HepG2 (cell line): ENCODE results near the gene MAPRE3.

Source experiments
- CBX5 ChIP-seq: sonication (generic); formaldehyde crosslinking; IDR thresholded peaks from 2 replicates; pipeline ENCODE4 v1.4.0; 2020; ENCODE audit warnings: missing genetic modification reagents, borderline replicate concordance
- CHD2 ChIP-seq: IDR thresholded peaks from 2 replicates; pipeline ENCODE4 v1.6.1; 2011; ENCODE audit warnings: low read depth, low read length, improper control_type of control experiment
- CTCF ChIP-seq: sonication (generic); formaldehyde crosslinking; IDR thresholded peaks from 2 replicates; pipeline ENCODE4 v1.5.0; 2020; ENCODE audit warnings: mild to moderate bottlenecking, missing genetic modification reagents, moderate library complexity
- HDAC6 ChIP-seq: fragments of 200-600 bp; sonication (generic); IDR thresholded peaks from 2 replicates; pipeline ENCODE4 v1.7.0; 2017; ENCODE audit warnings: mild to moderate bottlenecking, antibody characterized with exemption, low read length, low read depth
- MAZ ChIP-seq, 2 experiments: sonication (generic) in 1 of 2; formaldehyde crosslinking in 1 of 2; IDR thresholded peaks; 2 replicates each; pipeline versions ENCODE4 v1.5.0 to v1.6.1; 2012 to 2020; ENCODE audit warnings: low read depth in 2 of 2, mild to moderate bottlenecking in 2 of 2, borderline replicate concordance in 1 of 2, improper control_type of control experiment in 1 of 2, low read length in 1 of 2, missing genetic modification reagents in 1 of 2, moderate library complexity in 1 of 2
- SMAD1 ChIP-seq: sonication (generic); formaldehyde crosslinking; IDR thresholded peaks from 2 replicates; pipeline ENCODE4 v1.4.0; 2020; ENCODE audit warnings: missing genetic modification reagents, low read depth, mild to moderate bottlenecking, borderline replicate concordance
- ZSCAN30 ChIP-seq: sonication (generic); formaldehyde crosslinking; IDR thresholded peaks from 2 replicates; pipeline ENCODE4 v1.5.0; 2020; ENCODE audit warnings: mild to moderate bottlenecking, missing genetic modification reagents

DNA sequence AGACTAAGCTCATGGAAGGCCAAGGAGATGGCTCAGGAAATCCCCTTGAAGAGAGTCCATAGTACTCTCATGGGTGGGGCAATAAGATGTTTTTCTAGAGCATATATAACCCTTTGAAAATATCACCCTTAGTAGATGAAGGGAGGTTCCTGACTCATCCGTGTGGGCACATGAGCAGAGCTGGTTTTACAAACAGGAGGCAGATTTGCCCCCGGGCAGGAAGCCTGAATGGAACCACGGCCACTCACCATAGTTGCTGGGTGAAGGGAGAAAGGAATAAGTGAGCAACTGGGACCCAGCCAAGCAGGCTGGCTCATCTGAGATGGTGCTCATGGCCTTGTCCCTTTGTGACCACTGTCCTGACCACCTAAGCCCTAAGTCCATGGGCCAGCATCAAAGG is 29.0 kb upstream of the MAPRE3 start:
- TF ChIP-seq SMAD1 (CRISPR knock-in tag) (no peak), MAZ (IDR thresholded peaks at IDR 0.05; ENCODE audit: borderline replicate concordance, low read depth, low read length) (no peak), MAZ (CRISPR knock-in tag; IDR thresholded peaks at IDR 0.05; ENCODE audit: low read depth) (no peak), CTCF (CRISPR knock-in tag) (no peak), CBX5 (CRISPR knock-in tag) (no peak), ZSCAN30 (CRISPR knock-in tag) (no peak), HDAC6 (no peak), CHD2 (no peak)
